T-helper 2 cell (primary cell): ENCODE results near the gene NEU1.
"Not testable (repeated sequence)": the region's sequence is repeated elsewhere in the genome, so short reads cannot be mapped to it uniquely, and the experiment has no call there.

ENCODE experiments used
- DNase-seq, 5 experiments: peaks; one replicate each; pipeline versions ENCODE4 v3.0.0 to v3.0.0-alpha.2; 2012 to 2022

NEU1 gene

DNA sequence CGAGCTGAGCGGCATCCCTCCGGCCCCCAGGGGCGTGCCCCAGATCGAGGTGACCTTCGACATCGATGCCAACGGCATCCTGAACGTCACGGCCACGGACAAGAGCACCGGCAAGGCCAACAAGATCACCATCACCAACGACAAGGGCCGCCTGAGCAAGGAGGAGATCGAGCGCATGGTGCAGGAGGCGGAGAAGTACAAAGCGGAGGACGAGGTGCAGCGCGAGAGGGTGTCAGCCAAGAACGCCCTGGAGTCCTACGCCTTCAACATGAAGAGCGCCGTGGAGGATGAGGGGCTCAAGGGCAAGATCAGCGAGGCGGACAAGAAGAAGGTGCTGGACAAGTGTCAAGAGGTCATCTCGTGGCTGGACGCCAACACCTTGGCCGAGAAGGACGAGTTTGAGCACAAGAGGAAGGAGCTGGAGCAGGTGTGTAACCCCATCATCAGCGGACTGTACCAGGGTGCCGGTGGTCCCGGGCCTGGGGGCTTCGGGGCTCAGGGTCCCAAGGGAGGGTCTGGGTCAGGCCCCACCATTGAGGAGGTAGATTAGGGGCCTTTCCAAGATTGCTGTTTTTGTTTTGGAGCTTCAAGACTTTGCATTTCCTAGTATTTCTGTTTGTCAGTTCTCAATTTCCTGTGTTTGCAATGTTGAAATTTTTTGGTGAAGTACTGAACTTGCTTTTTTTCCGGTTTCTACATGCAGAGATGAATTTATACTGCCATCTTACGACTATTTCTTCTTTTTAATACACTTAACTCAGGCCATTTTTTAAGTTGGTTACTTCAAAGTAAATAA is 45.3 kb downstream of the NEU1 start:
- DNase-seq, result peak in 1 of 5 experiments; percentile 70

- DNase-seq, result peak in 4 of 5 experiments; percentile 34 to 84 (median 43)
Observed at GRCh38 chr6:31815025-31815838, 47.4 kb downstream of the NEU1 start, which contains the start of the genes HSPA1A and HSPA1L. TSS of gene HSPA1A (plus strand) at chr6:31815543. CDS start at chr6:31815757, 214 bp downstream. TSS of gene HSPA1L (minus strand) at chr6:31815283. CDS start at chr6:31811972, 3,311 bp downstream.

GRCh38 chr6:31814677-31815024 is 48.0 kb downstream of the NEU1 start:
- DNase-seq, result peak; percentile 48 to 79 (median 61)

- no peak for DNase-seq
Observed at GRCh38 chr6:31813465-31813849, 49.2 kb downstream of the NEU1 start.

GRCh38 chr6:31811645-31812044 is 51.0 kb downstream of the NEU1 start:
- no peak for DNase-seq

GRCh38 chr6:31808599-31808998 is 54.0 kb downstream of the NEU1 start:
- DNase-seq, result not testable (repeated sequence)
